D721Med (cell line): ENCODE data around the gene SYNGR3.

ENCODE experiments used
- DNase-seq: peaks from one replicate; pipeline ENCODE4 v3.0.0; 2011; ENCODE audit warnings: low spot score; ENCODE audit not compliant: insufficient read length
- FAIRE-seq: peaks from 2 replicates; lab custom pipeline; 2011; peaks lifted over from hg19 to GRCh38; lab: Jason Lieb, UNC
- CTCF ChIP-seq: IDR thresholded peaks from 2 replicates; pipeline ENCODE4 v1.5.1; 2012; ENCODE audit warnings: mild to moderate bottlenecking, control low read depth; ENCODE audit not compliant: insufficient read depth; ENCODE audit errors: missing control alignments

Gene SYNGR3

GRCh38 chr16:1977875-1978268 is 11.9 kb upstream of the SYNGR3 start:
- DNase-seq (no peak), FAIRE-seq (no peak)
- no peak for TF ChIP-seq CTCF

DNA sequence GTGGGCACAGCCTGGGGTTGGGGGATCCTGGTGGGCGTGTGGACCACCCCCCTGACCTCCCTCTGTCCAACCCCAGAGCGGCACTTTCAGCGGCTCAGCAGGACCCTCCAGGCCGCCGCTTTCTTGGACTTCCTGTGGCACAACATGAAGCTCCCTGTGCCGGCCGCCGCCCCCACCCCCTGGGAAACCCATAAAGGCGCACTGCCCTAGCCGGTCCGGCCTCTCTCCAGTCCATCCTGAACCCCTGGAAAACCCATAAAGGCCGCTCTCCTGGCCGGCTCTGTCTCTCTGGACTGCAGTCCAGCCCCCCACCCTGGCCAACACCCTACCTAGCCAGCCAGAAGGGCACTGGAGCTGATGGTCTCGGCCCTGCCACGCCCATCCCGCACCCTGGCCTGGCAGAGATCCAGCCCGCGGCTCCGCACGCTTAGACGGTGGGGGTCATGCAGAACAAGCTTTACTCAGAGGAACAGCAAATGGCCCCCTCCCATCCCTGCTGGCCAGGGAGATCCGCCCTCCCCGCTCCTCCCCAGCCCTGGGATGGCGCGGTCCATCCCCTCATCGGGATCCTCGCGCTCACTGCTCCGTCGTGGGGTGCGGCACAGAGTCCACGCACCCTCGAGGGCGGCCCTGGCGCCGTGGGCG is 11.2 kb upstream of the SYNGR3 start:
- FAIRE-seq: no peak
- DNase-seq: no peak
- TF ChIP-seq CTCF: no peak

GRCh38 chr16:1979271-1980029 is 10.3 kb upstream of the SYNGR3 start:
- TF ChIP-seq CTCF: no peak
- DNase-seq: no peak
- no peak for FAIRE-seq

DNA sequence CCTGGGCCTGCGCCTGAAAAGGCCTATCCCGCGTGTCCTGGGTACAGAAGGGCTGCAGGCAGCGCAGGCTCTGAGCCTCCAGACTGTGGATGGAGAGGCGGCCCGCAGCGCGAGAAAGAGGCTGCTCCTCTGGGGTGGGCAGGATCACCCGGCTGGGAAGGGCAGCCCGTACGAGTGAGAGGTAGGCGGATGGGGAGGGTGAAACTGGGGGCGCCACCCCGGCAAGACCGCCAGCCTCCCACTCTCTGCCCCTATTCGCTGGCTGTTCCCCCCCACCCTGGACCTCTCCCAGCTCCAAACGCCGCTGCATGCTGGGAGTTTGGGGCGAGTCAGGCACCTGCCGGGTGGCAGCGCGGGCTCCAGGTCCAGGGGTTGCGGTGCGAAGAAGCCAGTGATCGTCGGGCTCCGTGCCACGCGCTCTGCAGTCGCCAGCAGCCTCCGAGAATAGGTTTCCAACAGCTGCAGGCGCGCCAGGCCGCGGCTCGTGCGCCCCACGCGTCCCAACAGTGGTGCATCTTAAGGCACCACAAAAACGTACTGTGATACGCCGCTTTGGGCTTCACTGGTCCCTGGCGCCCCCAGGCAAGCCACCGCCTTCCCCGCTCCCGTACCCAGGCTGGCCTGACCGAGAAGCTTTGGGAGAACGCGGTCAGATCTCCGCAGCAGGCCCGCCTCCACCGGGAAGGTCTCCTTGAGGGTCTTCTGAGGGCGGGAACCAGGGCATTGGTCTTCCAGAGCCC is 9.6 kb upstream of the SYNGR3 start:
- no peak for FAIRE-seq
- DNase-seq: no peak
- TF ChIP-seq CTCF: no peak

DNA sequence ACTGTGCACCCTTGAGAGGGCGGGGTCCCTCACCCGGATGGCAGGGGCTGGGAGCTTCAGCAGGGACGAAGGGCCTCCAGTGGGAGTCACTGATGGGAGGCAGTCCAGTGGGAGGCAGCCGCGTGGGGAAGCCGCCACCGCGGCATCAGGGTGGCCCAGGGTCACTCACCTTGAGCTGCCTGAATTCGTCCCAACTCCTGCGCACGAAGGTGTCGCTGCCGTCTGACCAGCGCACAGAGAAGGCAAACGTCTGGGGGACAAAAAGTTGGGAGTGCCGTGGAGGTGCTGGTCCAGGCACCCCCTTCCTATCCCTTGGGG is 9.0 kb upstream of the SYNGR3 start:
- FAIRE-seq (no peak), DNase-seq (no peak)
- TF ChIP-seq CTCF: no peak

DNA sequence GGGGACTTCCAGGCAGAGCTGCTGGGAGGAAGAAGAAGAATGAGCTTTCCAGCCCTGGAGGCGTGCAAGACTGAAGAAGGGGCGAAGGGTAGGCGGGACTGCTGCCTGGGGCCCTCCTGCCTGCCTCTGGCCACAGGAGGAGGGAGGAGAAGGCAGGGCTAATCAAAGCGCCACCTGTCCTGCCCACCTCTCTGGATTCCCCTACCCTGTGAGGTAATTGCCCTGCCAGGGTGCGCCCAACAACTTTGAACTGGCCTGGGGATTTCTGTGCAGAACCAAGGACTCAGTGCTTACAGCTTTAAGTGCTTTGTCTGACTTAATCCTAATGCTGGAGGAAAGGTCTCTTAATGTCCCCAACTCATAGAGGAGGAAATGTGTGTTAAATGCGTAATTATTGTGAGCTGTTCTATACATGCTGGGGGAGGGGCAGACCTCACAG is 8.4 kb upstream of the SYNGR3 start, which contains the start of gene NOXO1:
Gene NOXO1 (minus strand): TSS at position 72 of the 439 bp plus-strand sequence. CDS start 290 bp downstream, outside the sequence.
- FAIRE-seq: no peak
- no peak for TF ChIP-seq CTCF
- no peak for DNase-seq
